IPS DF 4.7 (cell line): Measurements from ENCODE around the gene B3GLCT.
"Not testable (repeated sequence)": the region's sequence is repeated elsewhere in the genome, so short reads cannot be mapped to it uniquely, and the experiment has no call there.

Source experiments
- DNase-seq: peaks from one replicate; pipeline ENCODE4 v3.0.0-alpha.2; 2013; ENCODE audit warnings: low spot score; ENCODE audit errors: extremely low read depth

B3GLCT gene

GRCh38 chr13:31276421-31276820 lies 76.6 kb downstream of the B3GLCT start:
- no peak for DNase-seq

- DNase-seq = no peak
Observed at GRCh38 chr13:31278869-31279268, 79.1 kb downstream of the B3GLCT start.

GRCh38 chr13:31282741-31283455 lies 83.1 kb downstream of the B3GLCT start:
- DNase-seq = no peak

GRCh38 chr13:31286930-31287329 lies 87.2 kb downstream of the B3GLCT start:
- no peak for DNase-seq

- DNase-seq = no peak
Observed at GRCh38 chr13:31301119-31301518, 101.3 kb downstream of the B3GLCT start.

- no peak for DNase-seq
Observed at GRCh38 chr13:31310356-31310755, 110.6 kb downstream of the B3GLCT start.

- no peak for DNase-seq
Observed at GRCh38 chr13:31310786-31311185, 111.0 kb downstream of the B3GLCT start.

- no peak for DNase-seq
Observed at GRCh38 chr13:31311921-31312320, 112.1 kb downstream of the B3GLCT start.

GRCh38 chr13:31314961-31315360 lies 115.2 kb downstream of the B3GLCT start:
- no peak for DNase-seq

GRCh38 chr13:31320946-31321345 lies 121.2 kb downstream of the B3GLCT start:
- DNase-seq = no peak

GRCh38 chr13:31321457-31321856 lies 121.7 kb downstream of the B3GLCT start:
- DNase-seq = no peak

GRCh38 chr13:31322026-31322425 lies 122.3 kb downstream of the B3GLCT start:
- DNase-seq = no peak

- no peak for DNase-seq
Observed at GRCh38 chr13:31322702-31323405, 123.1 kb downstream of the B3GLCT start.

- no peak for DNase-seq
Observed at GRCh38 chr13:31327182-31327860, 127.5 kb downstream of the B3GLCT start.

- DNase-seq = no peak
Observed at GRCh38 chr13:31328549-31329235, 128.9 kb downstream of the B3GLCT start.

- no peak for DNase-seq
Observed at GRCh38 chr13:31330236-31330635, 130.5 kb downstream of the B3GLCT start.

GRCh38 chr13:31331068-31331467 lies 131.3 kb downstream of the B3GLCT start:
- DNase-seq = no peak

GRCh38 chr13:31334547-31334946 lies 134.8 kb downstream of the B3GLCT start:
- no peak for DNase-seq

GRCh38 chr13:31334994-31335557 lies 135.3 kb downstream of the B3GLCT start:
- no peak for DNase-seq

GRCh38 chr13:31339616-31340015 lies 139.8 kb downstream of the B3GLCT start:
- DNase-seq = not testable (repeated sequence)

GRCh38 chr13:31340848-31341247 lies 141.1 kb downstream of the B3GLCT start:
- DNase-seq = not testable (repeated sequence)
